Measurements from ENCODE around the gene MTMR12.
"Not testable (repeated sequence)": the region's sequence is repeated elsewhere in the genome, so short reads cannot be mapped to it uniquely, and the experiment has no call there.

MTMR12 gene

DNA sequence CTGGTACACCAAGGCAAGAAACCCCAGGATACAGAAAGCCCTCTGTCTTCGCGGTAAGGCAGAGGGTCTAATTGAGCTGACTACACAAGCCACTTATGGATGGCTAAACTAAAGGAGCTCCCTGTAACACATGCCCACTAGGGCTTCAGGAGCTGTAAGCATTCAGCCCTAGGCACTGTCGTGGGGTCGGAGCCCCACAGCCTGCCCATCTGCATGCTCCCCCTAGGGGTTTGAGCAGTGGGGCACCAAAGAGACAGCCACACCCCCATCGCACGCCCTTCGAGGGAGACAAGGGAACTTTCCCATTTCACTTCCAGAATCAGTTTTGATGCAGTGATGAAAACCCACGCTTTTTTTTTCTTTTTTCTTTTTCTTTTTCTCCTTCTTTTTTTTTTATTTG lies 11.0 kb upstream of the MTMR12 start:
- DNase-seq (ENCODE audit: insufficient read length) (no peak), FAIRE-seq (no peak)

DNA sequence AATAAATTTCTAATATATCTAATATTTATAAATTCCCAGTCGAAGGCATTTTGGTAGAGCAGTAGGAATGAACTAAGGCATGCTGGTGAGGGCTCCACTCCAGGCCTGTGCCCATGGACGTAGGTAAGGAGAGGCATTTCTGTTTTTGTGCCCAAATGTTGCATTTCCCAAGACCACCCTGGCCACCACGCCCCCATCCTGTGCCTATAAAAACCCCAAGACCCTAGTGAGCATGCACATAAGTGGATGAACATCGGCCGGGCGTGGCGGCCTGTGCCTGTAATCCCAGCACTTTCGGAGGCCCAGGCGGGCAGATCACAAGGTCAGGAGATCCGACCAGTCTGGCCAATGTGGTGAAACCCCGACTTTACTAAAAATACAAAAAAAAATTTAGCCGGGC lies 10.1 kb upstream of the MTMR12 start:
- FAIRE-seq (no peak), DNase-seq (ENCODE audit: insufficient read length) (no peak)
- no peak for TF ChIP-seq POLR2AphosphoS5 (IDR thresholded peaks at IDR 0.05; ENCODE audit: low read depth, low read length)
- TF ChIP-seq TAF1 (IDR thresholded peaks at IDR 0.05; ENCODE audit: borderline replicate concordance, low read depth, low read length) = no peak
- TF ChIP-seq POLR2A (IDR thresholded peaks at IDR 0.05; ENCODE audit: low read depth, low read length) = no peak

More for the DNA sequence above, 11.0 kb upstream of the MTMR12 start:
- TF ChIP-seq POLR2AphosphoS5 (IDR thresholded peaks at IDR 0.05; ENCODE audit: low read depth, low read length) (no peak), TAF1 (IDR thresholded peaks at IDR 0.05; ENCODE audit: borderline replicate concordance, low read depth, low read length) (no peak), POLR2A (IDR thresholded peaks at IDR 0.05; ENCODE audit: low read depth, low read length) (no peak)

DNA sequence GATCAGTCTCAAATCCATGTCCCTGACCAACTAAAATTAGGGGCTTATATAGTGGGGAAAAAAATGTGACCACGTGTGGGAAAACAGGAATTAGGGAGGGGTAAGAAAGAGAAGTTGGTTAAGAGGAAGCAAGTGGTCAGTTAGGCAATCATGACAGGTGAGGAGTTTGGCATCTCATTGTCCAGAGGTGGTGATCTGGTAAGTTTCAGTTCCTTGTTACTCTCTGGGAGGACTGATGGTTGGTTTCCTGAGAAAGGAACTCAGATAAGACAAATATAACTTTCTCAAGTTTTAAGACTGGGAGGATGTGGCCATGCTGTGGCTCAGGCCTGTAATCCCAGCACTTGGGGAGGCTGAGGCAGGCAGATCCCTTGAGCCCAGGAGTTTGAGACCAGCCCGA lies 9.0 kb upstream of the MTMR12 start:
- not testable (repeated sequence) for DNase-seq (ENCODE audit: insufficient read length); FAIRE-seq

DNA sequence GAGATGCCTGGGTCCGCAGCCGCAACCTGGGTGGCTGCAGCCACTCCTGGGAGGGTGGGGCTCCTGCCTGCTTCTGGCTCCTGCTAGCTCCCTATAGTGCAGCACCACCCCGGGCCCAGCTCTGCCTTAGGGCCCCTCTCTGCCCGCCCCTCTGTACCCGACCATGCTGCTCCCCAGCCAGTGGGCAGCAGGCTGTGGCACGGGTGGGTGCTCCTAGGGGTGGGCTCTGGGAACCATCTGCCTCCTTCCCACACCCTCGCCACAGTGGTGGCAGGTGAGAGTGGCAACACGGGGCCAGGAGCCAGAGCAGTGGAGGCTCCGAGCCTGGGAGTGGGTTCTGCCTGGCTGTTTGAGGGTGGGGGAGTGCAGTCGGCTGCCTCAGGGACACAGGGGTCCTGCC lies 7.8 kb upstream of the MTMR12 start:
- no peak for DNase-seq (ENCODE audit: insufficient read length)
- FAIRE-seq = no peak
- TF ChIP-seq TAF1 (IDR thresholded peaks at IDR 0.05; ENCODE audit: borderline replicate concordance, low read depth, low read length) = no peak
- no peak for TF ChIP-seq POLR2AphosphoS5 (IDR thresholded peaks at IDR 0.05; ENCODE audit: low read depth, low read length)
- TF ChIP-seq POLR2A (IDR thresholded peaks at IDR 0.05; ENCODE audit: low read depth, low read length) = no peak

DNA sequence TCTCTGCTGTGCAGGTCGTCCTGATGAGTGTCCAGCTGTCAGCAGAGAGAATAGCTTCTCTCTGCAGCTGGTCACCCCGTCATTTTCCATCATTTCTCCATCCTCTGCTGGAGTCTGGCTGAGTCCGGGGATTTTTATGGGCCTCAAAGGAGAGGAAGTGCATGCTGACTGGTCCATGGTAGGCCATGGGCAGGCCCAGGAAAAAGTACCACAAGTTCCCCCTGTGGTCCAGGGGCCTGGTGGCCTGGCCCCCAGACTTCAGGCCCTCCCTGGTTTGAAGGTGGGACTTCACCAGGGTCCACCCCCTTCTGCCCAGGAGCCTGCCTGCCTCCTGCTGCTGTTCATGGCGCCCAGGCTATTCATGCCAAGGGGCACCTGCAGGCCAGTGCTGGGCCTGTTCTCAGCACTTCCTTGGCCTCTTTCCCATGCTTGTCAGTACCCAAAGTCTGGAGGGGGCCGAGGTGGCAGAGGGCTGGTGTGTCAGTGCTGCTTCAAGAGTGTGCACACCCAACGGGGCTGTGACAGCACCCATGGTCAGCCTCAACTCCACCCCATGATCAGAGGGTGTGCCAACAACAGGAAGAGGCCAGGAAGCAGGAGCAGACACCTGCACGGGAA lies 7.3 kb upstream of the MTMR12 start:
- TF ChIP-seq TAF1 (IDR thresholded peaks at IDR 0.05; ENCODE audit: borderline replicate concordance, low read depth, low read length) (no peak), POLR2A (IDR thresholded peaks at IDR 0.05; ENCODE audit: low read depth, low read length) (no peak), POLR2AphosphoS5 (IDR thresholded peaks at IDR 0.05; ENCODE audit: low read depth, low read length) (no peak)
- FAIRE-seq = no peak
- DNase-seq (ENCODE audit: insufficient read length) = no peak

DNA sequence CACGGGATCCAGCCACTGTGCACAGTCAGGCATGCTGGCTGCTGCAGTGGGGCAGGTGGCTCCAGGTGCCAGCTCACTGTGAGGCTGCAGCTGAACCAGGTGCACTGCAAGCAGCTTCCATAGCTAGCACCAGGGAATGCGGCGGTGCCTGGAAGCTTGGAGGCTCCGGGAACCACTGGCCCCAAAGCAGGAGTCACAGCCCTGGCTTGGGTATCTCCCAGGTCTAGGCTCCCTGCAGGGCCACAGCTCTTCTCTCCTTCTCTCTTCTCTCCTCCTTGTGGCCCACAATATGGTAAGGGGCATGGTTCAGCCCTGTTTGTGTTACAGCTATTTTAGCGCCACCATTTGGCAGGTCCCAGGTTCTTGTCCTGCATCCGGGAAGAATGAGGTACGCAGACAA lies 6.7 kb upstream of the MTMR12 start:
- no peak for DNase-seq (ENCODE audit: insufficient read length)
- TF ChIP-seq POLR2AphosphoS5 (IDR thresholded peaks at IDR 0.05; ENCODE audit: low read depth, low read length) (no peak), POLR2A (IDR thresholded peaks at IDR 0.05; ENCODE audit: low read depth, low read length) (no peak), TAF1 (IDR thresholded peaks at IDR 0.05; ENCODE audit: borderline replicate concordance, low read depth, low read length) (no peak)
- FAIRE-seq = no peak

DNA sequence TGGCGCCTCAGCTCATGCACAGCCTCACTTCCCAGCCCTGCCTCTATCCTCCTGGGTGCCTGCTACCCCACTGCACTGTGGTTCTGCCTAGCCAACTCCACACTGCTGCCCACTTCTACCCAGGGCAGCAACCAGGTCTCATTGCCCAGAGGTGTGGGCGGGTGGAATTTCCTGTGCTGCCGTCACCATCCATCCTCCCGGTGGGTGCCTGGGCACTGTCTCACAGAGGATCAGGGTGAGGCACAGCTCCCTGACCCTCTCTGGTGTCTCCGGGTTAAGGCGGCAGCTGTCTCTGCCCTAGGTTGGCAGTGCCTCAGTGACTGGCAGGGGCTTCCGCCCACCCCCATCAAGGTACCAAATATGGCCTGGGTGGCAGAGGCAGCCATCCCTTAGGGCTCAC lies 4.3 kb upstream of the MTMR12 start:
- no peak for TF ChIP-seq POLR2AphosphoS5 (IDR thresholded peaks at IDR 0.05; ENCODE audit: low read depth, low read length)
- no peak for TF ChIP-seq TAF1 (IDR thresholded peaks at IDR 0.05; ENCODE audit: borderline replicate concordance, low read depth, low read length)
- no peak for TF ChIP-seq POLR2A (IDR thresholded peaks at IDR 0.05; ENCODE audit: low read depth, low read length)
- FAIRE-seq (no peak), DNase-seq (ENCODE audit: insufficient read length) (no peak)

DNA sequence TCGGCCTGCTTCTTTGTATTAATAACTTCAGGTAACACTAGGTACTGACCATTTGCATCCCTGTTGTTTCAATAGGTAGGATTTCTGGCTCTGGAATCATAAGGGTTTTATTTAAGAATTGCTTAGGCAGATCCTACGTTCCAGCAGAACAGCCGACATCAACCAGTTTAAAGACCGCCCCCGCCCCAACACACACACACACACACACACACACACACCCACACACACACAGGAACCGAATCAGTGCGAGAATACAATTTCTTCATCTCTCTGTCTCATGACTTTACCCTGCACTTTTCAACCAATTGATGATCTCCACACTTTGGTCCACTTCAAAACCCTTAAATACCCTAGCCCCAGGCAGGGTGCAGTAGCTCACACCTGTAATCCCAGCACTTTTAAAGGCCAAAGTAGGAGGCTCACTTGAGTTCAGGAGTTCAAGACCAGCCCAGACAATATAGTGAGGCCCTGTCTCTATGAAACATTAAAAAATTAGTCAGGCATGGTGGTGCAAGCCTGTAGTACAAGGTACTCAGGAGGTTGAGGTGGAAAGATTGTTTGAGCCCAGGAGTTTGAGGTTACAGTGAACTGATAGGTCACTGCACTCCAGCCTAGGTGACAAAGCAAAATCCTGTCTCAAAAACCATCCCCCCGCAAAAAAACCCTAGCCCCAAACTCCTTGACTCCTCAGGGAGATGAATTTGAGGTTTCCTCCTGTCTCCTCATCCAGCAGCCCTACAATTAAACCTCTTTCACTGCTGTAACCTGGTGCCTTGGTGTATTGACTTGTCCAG lies 2.7 kb upstream of the MTMR12 start:
- FAIRE-seq (no peak), DNase-seq (ENCODE audit: insufficient read length) (no peak)
- no peak for TF ChIP-seq POLR2A (IDR thresholded peaks at IDR 0.05; ENCODE audit: low read depth, low read length)
- no peak for TF ChIP-seq POLR2AphosphoS5 (IDR thresholded peaks at IDR 0.05; ENCODE audit: low read depth, low read length)
- TF ChIP-seq TAF1 (IDR thresholded peaks at IDR 0.05; ENCODE audit: borderline replicate concordance, low read depth, low read length) = no peak

DNA sequence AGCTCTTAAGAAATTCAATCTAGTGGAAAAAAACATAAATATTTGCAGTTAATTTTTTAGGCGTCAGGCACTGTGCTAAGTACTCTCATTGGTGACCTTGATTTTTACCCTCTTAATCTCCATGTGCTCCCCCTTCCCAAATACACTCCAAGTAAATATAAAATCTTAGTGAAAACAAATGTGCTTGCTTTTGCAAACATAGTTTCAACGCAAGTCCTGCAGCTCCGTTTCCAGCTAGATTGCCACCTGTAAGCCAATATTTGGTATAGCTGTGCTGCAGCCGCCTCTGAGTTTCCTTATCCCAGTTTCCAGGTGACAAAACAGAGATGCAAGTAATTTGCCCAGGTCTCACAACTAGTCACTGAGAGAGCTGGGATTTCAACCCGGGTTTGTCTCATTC lies 1.9 kb upstream of the MTMR12 start:
- TF ChIP-seq POLR2A (IDR thresholded peaks at IDR 0.05; ENCODE audit: low read depth, low read length) = no peak
- no peak for TF ChIP-seq POLR2AphosphoS5 (IDR thresholded peaks at IDR 0.05; ENCODE audit: low read depth, low read length)
- no peak for TF ChIP-seq TAF1 (IDR thresholded peaks at IDR 0.05; ENCODE audit: borderline replicate concordance, low read depth, low read length)
- DNase-seq (ENCODE audit: insufficient read length) (no peak), FAIRE-seq (no peak)

DNA sequence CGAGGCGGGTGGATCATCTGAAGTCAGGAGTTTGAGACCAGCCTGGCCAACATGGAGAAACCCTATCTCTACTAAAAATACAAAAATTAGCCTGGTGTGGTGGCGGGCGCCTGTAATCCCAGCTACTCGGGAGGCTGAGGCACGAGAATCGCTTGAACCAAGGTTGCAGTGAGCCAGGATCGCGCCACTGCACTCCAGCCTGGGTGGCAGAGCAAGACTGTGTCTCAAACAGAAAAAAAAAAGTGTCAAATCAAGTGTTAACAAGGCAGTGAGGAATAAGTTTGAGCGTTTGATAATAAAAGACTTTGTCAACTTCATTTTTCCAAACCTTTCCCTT lies 1.4 kb upstream of the MTMR12 start:
- FAIRE-seq; DNase-seq (ENCODE audit: insufficient read length): not testable (repeated sequence)

DNA sequence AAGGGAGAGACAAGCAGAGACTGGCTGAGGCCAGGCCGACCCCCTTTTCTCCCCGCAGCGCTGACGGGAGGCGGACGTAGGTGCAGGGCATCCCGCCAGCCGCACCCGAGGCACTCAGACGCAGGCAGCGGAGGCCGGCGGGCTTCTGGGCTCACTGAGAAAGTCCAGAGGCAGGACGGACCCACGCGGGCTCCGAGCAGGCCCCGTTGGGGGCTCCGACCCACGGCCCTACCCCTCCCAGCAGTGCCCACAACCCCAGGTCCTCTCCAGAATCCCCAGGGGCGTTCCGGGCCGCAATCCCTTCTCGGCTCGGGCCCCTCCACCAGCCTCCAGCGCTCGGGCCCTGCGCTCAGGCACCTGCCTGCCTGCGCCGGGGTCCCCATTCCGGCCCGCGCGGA lies 543 bp downstream of the MTMR12 start:
- TF ChIP-seq TAF1 (IDR thresholded peaks at IDR 0.05; ENCODE audit: borderline replicate concordance, low read depth, low read length) = no peak
- no peak for TF ChIP-seq POLR2A (IDR thresholded peaks at IDR 0.05; ENCODE audit: low read depth, low read length)
- no peak; the same call in 1 of the 2 replicates for TF ChIP-seq POLR2AphosphoS5 (IDR thresholded peaks at IDR 0.05; ENCODE audit: low read depth, low read length)
- FAIRE-seq = no peak
- peak; percentile 47 for DNase-seq (ENCODE audit: insufficient read length)

DNA sequence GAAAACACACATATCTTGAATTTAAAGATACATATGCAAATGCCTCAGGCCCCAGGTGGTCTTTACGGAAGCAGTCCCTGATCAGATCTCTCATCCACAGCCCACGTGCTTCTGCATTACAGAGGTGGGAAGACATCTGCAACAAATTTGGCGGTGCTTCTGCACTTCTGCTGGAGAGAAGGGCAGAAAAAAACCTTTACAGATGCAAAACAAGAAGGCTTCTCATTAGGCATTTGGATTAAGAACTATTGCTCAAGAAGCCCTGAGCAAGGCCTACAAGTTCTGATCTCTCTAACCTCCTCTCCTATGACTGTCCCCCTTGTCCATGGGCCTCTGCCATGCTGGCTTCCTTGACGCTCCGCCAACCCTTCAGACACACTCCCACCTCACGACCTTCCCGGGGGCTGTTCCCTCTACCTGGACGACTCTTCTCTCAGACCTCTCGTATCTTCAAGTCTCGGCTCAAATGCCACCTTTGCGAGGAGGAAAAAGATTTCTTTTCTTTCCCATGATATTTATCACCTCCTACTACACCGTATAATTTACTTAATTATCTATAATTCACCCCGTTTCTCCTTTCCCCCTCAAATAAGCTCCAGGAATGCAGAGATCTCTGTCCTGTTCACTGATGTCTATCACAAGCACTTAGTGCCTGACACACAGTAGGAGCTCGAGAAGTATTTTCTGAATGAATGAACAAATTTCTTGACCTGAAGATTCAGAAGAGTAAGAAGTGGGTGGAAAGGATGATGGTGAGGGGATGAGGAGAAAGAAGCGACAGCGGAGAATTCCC lies 1.1 kb downstream of the MTMR12 start:
- TF ChIP-seq POLR2AphosphoS5 (IDR thresholded peaks at IDR 0.05; ENCODE audit: low read depth, low read length) (no peak), TAF1 (IDR thresholded peaks at IDR 0.05; ENCODE audit: borderline replicate concordance, low read depth, low read length) (no peak), POLR2A (IDR thresholded peaks at IDR 0.05; ENCODE audit: low read depth, low read length) (no peak)
- DNase-seq (ENCODE audit: insufficient read length) (no peak), FAIRE-seq (peak; percentile 61)

All from GM12892 (cell line).